Mucosa of stomach (tissue), 1 donor: ENCODE results near the gene SHF.
"Not testable (repeated sequence)": the region's sequence is repeated elsewhere in the genome, so short reads cannot be mapped to it uniquely, and the experiment has no call there.

Experiments used
- H3K27me3 ChIP-seq: one replicate; pipeline ENCODE4 v1.7.0; 2013; ENCODE audit warnings: mild to moderate bottlenecking, low read length; ENCODE audit not compliant: control insufficient read depth, insufficient read depth
- H3K36me3 ChIP-seq: one replicate; pipeline ENCODE4 v1.7.0; 2013; ENCODE audit warnings: low read length; ENCODE audit not compliant: control insufficient read depth, insufficient read depth
- H3K4me1 ChIP-seq: one replicate; pipeline ENCODE4 v1.7.0; 2013; ENCODE audit warnings: mild to moderate bottlenecking, low read length; ENCODE audit not compliant: control insufficient read depth, insufficient read depth
- H3K4me3 ChIP-seq: one replicate; pipeline ENCODE4 v1.7.0; 2013; ENCODE audit warnings: low read length
- H3K9ac ChIP-seq: one replicate; pipeline ENCODE4 v1.7.0; 2013; ENCODE audit warnings: mild to moderate bottlenecking, low read length, moderate library complexity
- H3K9me3 ChIP-seq: one replicate; pipeline ENCODE4 v1.7.0; 2013; ENCODE audit warnings: mild to moderate bottlenecking, low read length, moderate library complexity; ENCODE audit not compliant: control insufficient read depth
- donor health status: Pancreatic carcinoma.

SHF gene

GRCh38 chr15:45187894-45188830 lies at the start of gene SHF:
Gene SHF (minus strand): TSS chr15:45187966. CDS start chr15:45187951, 15 bp downstream.
- Histone ChIP-seq H3K9ac (peak within 1 kb of the TSS; percentile 64), H3K27me3 (peaks cover 6% of the 10 kb centered on the region), H3K36me3 (no peaks in the 10 kb centered on the region), H3K4me3 (peak within 1 kb of the TSS; percentile 47), H3K4me1 (peaks cover 8% of the 10 kb centered on the region), H3K9me3 (no peaks in the 10 kb centered on the region)

GRCh38 chr15:45236806-45237205 lies 49.0 kb upstream of the SHF start:
- not testable (repeated sequence) for H3K9me3 ChIP-seq, H3K36me3 ChIP-seq, H3K9ac ChIP-seq, H3K4me3 ChIP-seq, H3K27me3 ChIP-seq, H3K4me1 ChIP-seq

DNA sequence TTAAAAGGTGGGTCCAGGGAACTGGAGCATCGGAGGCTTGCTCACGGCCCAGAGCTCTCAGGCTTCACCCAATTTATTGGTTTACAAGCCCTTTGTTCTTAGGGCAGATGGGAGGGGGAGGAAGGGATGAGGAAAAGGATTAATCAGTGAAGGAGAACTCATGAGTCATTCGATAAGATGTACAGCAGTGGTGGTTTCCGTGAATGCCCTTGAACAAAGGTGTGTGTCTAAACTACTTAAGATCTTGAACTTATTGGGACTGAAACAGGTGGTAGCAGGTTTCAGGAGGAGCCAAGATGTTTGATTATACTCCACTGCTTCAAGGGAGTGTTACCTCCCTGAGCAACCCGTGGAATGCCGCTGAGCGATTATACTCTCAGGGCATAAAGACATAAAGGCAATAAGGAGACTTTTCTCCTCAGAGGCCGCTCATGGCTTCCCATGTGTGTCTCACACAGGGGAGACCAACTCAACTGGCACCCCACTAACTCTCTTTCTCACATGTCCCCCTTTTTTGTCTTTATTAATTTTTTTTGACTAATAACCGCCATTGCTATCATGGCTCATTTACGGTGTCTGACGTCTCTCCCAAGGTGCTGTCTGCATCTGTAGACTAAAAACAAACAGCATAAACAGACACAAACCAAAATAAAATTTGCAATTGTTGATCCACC lies 46.9 kb upstream of the SHF start:
- Histone ChIP-seq H3K9me3 (peaks cover 4% of the 10 kb centered on the region), H3K4me1 (peaks cover 9% of the 10 kb centered on the region), H3K4me3 (no peak overlapping the region), H3K9ac (no peak overlapping the region), H3K27me3 (no peaks in the 10 kb centered on the region), H3K36me3 (no peaks in the 10 kb centered on the region)

DNA sequence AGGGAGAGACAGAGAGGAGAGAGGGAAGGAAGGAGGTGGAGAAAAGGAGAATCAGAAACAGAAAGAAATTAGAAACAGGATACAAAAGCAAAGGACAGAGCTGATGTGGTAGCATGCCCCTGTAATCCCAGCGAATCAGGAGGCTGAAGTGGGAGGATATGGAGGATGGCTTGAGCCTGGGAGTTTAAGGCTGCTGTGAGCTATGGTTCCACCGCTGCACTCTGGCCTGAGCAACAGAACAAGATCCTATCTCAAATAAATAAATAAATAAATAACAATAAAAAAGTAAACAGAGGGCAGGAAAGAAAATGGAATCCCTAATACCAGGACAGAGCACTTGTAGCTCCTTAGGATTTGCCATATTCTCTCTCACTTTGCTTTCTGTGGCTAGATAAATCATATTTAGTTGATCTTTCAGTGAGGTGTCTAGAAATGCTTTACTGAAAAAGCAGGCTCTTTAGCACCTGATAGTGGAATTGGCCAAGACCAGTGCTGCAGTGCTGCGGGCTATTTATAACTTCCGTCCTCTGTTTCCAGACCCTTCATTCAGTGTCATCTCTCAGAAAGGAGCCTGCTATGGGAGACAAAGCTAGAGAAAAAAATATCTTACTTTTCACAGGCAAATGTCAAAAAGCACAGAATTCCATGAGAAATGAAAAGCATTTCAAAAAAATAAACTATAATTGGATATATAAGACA lies 44.2 kb upstream of the SHF start:
- Histone ChIP-seq H3K27me3 (no peaks in the 10 kb centered on the region), H3K4me3 (no peak overlapping the region), H3K9me3 (no peaks in the 10 kb centered on the region), H3K9ac (no peak overlapping the region), H3K36me3 (no peaks in the 10 kb centered on the region), H3K4me1 (peaks cover 32% of the 10 kb centered on the region)

DNA sequence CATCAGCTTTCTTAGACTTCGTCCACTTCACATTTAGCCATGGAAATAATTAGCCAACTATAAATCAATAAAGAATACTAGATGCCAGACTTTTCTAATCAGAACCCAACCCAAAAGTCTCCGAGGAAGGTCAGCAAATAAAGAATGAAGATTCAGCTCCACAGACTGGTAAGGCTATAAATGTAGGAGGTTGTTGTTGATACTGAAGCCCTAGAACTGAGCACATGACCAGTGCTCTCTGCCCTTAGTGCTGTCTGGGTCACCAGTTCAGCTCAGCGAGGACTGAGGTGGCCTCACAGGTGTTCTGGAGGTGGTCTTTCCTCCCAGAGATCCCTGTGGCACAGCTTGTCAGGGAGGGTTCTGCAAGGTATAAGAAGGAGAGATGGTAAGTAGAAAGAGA lies 43.4 kb upstream of the SHF start:
- H3K4me1 ChIP-seq: peaks cover 32% of the 10 kb centered on the region
- no peaks in the 10 kb centered on the region for H3K9me3 ChIP-seq
- no peaks in the 10 kb centered on the region for H3K27me3 ChIP-seq

GRCh38 chr15:45230245-45230965 lies 42.6 kb upstream of the SHF start:
- Histone ChIP-seq H3K36me3 (no peaks in the 10 kb centered on the region), H3K9me3 (no peaks in the 10 kb centered on the region), H3K9ac (no peak overlapping the region), H3K4me1 (peaks cover 32% of the 10 kb centered on the region), H3K4me3 (no peak overlapping the region), H3K27me3 (no peaks in the 10 kb centered on the region)

More for the DNA sequence above, 43.4 kb upstream of the SHF start:
- H3K9ac ChIP-seq: no peak overlapping the region
- no peaks in the 10 kb centered on the region for H3K36me3 ChIP-seq
- no peak overlapping the region for H3K4me3 ChIP-seq

GRCh38 chr15:45228931-45229330 lies 41.2 kb upstream of the SHF start:
- no peak overlapping the region for H3K4me3 ChIP-seq
- H3K9me3 ChIP-seq: no peaks in the 10 kb centered on the region
- H3K36me3 ChIP-seq: no peaks in the 10 kb centered on the region
- no peak overlapping the region for H3K9ac ChIP-seq
- no peaks in the 10 kb centered on the region for H3K27me3 ChIP-seq
- H3K4me1 ChIP-seq: peaks cover 39% of the 10 kb centered on the region

- H3K9ac ChIP-seq: no peak overlapping the region
- H3K4me1 ChIP-seq: peaks cover 32% of the 10 kb centered on the region
- no peaks in the 10 kb centered on the region for H3K36me3 ChIP-seq
- H3K9me3 ChIP-seq: no peaks in the 10 kb centered on the region
- no peak overlapping the region for H3K4me3 ChIP-seq
- no peaks in the 10 kb centered on the region for H3K27me3 ChIP-seq
Measured at GRCh38 chr15:45225506-45226273, 37.9 kb upstream of the SHF start.

DNA sequence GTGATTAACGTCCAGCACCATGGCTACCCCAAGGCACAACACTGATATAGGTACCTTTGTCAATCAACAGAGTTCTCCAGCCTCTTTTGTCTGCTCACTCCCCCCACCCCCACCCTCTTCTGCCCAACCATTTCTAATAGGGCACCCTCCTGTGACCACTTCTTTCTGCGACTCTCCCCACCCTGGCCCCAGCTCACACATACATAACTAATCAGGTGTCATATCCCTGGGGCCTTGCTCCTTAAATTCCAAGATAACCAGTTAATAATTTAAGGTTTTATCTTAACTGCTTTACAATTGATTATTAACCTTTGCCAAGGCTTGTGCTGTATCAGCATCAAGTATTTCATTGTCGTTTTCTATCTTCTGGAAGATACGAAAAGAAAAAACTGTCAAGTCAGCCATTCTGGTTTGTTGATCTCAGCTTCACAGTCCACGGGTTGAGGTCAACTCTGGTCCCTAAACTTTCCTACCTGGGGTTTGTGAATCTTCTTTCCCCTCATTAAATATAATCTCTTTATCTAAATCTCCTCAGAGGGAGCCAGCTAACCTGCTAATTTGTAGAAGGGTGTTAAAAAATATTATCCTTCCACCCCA lies 37.0 kb upstream of the SHF start:
- Histone ChIP-seq H3K9ac (no peak overlapping the region), H3K9me3 (no peaks in the 10 kb centered on the region), H3K4me3 (no peak overlapping the region), H3K4me1 (peaks cover 30% of the 10 kb centered on the region), H3K36me3 (no peaks in the 10 kb centered on the region), H3K27me3 (no peaks in the 10 kb centered on the region)

GRCh38 chr15:45221967-45222366 lies 34.2 kb upstream of the SHF start:
- H3K4me1 ChIP-seq: peaks cover 7% of the 10 kb centered on the region
- no peak overlapping the region for H3K9ac ChIP-seq
- no peaks in the 10 kb centered on the region for H3K27me3 ChIP-seq
- H3K36me3 ChIP-seq: no peaks in the 10 kb centered on the region
- no peak overlapping the region for H3K4me3 ChIP-seq
- no peaks in the 10 kb centered on the region for H3K9me3 ChIP-seq
